Measurements from ENCODE around the gene COMT. TPM values are rescaled to one million over a fixed set of nuclear protein-coding genes. Genes with fewer than 3 reads are reported as not detected.
A peak's percentile ranks its signal among the peaks of the same experiment; 100 is the strongest.

The COMT gene
- polyA plus RNA-seq, 4 donors: 57.8 to 236 (median 135) TPM

DNA sequence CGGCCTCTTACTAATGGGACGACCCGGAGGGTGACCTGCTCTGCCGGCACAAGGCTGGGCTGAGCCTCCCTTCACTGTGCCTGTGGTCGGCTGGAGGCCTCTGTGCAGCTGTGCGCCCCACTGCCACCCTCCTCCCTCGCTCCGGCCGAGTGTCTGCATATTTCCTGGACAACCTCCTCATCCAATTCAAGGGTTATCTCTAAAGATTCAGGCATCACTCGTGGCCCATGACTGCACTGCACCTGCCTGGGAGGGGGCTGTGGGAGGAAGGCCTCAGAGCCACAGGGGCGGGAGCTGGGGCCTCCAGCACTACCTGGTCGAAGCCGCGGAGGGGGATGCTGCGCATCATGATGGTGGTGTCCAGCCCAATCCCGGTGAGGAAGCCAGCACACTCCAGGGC lies 43.8 kb upstream of the COMT start:
- no peak overlapping the region for H3K4me3 ChIP-seq (ENCODE audit: low read depth in 1 of 3, low read length in 3 of 3)
- no peak overlapping the region for H3K27ac ChIP-seq (ENCODE audit: low read depth in 1 of 3, low read length in 2 of 3)
- no peaks in the 10 kb centered on the region for H3K27me3 ChIP-seq (ENCODE audit: control insufficient read depth in 3 of 3, insufficient read depth in 3 of 3, low read length in 3 of 3)
- H3K9me3 ChIP-seq (ENCODE audit: control insufficient read depth in 2 of 2, insufficient read depth in 1 of 2, low read depth in 1 of 2, low read length in 1 of 2): no peaks in the 10 kb centered on the region
- DNase-seq (no peak), FAIRE-seq (no peak)
- 85 to 93% (median 91%) methylated on average over 16 of the region's 16 CpGs for WGBS, 3 donors
- no peaks in the 10 kb centered on the region for H3K4me1 ChIP-seq (ENCODE audit: control insufficient read depth in 3 of 3, insufficient read depth in 2 of 3, low read depth in 1 of 3, low read length in 2 of 3)
- H3K36me3 ChIP-seq (ENCODE audit: control insufficient read depth in 3 of 3, insufficient read depth in 2 of 3, low read depth in 1 of 3, low read length in 3 of 3): peaks cover 0 to 75% (median 4%) of the 10 kb centered on the region in 3 donors

GRCh38 chr22:19898145-19898544 lies 43.4 kb upstream of the COMT start:
- WGBS, 3 donors: 92 to 96% (median 93%) methylated on average over 6 to 7 of the region's 7 CpGs
- no peak for FAIRE-seq
- Histone ChIP-seq H3K27ac (ENCODE audit: low read depth in 1 of 3, low read length in 2 of 3) (no peak overlapping the region), H3K4me3 (ENCODE audit: low read depth in 1 of 3, low read length in 3 of 3) (no peak overlapping the region), H3K4me1 (ENCODE audit: control insufficient read depth in 3 of 3, insufficient read depth in 2 of 3, low read depth in 1 of 3, low read length in 2 of 3) (no peaks in the 10 kb centered on the region), H3K27me3 (ENCODE audit: control insufficient read depth in 3 of 3, insufficient read depth in 3 of 3, low read length in 3 of 3) (no peaks in the 10 kb centered on the region), H3K9me3 (ENCODE audit: control insufficient read depth in 2 of 2, insufficient read depth in 1 of 2, low read depth in 1 of 2, low read length in 1 of 2) (no peaks in the 10 kb centered on the region), H3K36me3 (ENCODE audit: control insufficient read depth in 3 of 3, insufficient read depth in 2 of 3, low read depth in 1 of 3, low read length in 3 of 3) (peaks cover 0 to 75% (median 4%) of the 10 kb centered on the region in 3 donors)
- no peak for DNase-seq

- DNase-seq (no peak), FAIRE-seq (no peak)
- H3K36me3 ChIP-seq (ENCODE audit: control insufficient read depth in 3 of 3, insufficient read depth in 2 of 3, low read depth in 1 of 3, low read length in 3 of 3): peaks cover 0 to 74% (median 3%) of the 10 kb centered on the region in 3 donors
- H3K27me3 ChIP-seq (ENCODE audit: control insufficient read depth in 3 of 3, insufficient read depth in 3 of 3, low read length in 3 of 3): no peaks in the 10 kb centered on the region
- no peaks in the 10 kb centered on the region for H3K9me3 ChIP-seq (ENCODE audit: control insufficient read depth in 2 of 2, insufficient read depth in 1 of 2, low read depth in 1 of 2, low read length in 1 of 2)
- H3K4me1 ChIP-seq (ENCODE audit: control insufficient read depth in 3 of 3, insufficient read depth in 2 of 3, low read depth in 1 of 3, low read length in 2 of 3): no peaks in the 10 kb centered on the region
- WGBS, 3 donors: 88 to 91% (median 91%) methylated on average over 16 of the region's 16 CpGs
- H3K27ac ChIP-seq (ENCODE audit: low read depth in 1 of 3, low read length in 2 of 3): no peak overlapping the region
- H3K4me3 ChIP-seq (ENCODE audit: low read depth in 1 of 3, low read length in 3 of 3): no peak overlapping the region
Measured at GRCh38 chr22:19898831-19899567, 42.6 kb upstream of the COMT start.

- DNase-seq (peak; percentile 26 to 73), FAIRE-seq (no peak)
- Histone ChIP-seq H3K4me3 (ENCODE audit: low read depth in 1 of 3, low read length in 3 of 3) (no peak overlapping the region), H3K4me1 (ENCODE audit: control insufficient read depth in 3 of 3, insufficient read depth in 2 of 3, low read depth in 1 of 3, low read length in 2 of 3) (no peaks in the 10 kb centered on the region), H3K27me3 (ENCODE audit: control insufficient read depth in 3 of 3, insufficient read depth in 3 of 3, low read length in 3 of 3) (no peaks in the 10 kb centered on the region), H3K27ac (ENCODE audit: low read depth in 1 of 3, low read length in 2 of 3) (no peak overlapping the region), H3K9me3 (ENCODE audit: control insufficient read depth in 2 of 2, insufficient read depth in 1 of 2, low read depth in 1 of 2, low read length in 1 of 2) (no peaks in the 10 kb centered on the region), H3K36me3 (ENCODE audit: control insufficient read depth in 3 of 3, insufficient read depth in 2 of 3, low read depth in 1 of 3, low read length in 3 of 3) (peaks cover 0 to 71% (median 2%) of the 10 kb centered on the region in 3 donors)
- WGBS, 3 donors: 51 to 74% (median 65%) methylated on average over 13 of the region's 13 CpGs
Measured at GRCh38 chr22:19900707-19901436, 40.7 kb upstream of the COMT start.

DNA sequence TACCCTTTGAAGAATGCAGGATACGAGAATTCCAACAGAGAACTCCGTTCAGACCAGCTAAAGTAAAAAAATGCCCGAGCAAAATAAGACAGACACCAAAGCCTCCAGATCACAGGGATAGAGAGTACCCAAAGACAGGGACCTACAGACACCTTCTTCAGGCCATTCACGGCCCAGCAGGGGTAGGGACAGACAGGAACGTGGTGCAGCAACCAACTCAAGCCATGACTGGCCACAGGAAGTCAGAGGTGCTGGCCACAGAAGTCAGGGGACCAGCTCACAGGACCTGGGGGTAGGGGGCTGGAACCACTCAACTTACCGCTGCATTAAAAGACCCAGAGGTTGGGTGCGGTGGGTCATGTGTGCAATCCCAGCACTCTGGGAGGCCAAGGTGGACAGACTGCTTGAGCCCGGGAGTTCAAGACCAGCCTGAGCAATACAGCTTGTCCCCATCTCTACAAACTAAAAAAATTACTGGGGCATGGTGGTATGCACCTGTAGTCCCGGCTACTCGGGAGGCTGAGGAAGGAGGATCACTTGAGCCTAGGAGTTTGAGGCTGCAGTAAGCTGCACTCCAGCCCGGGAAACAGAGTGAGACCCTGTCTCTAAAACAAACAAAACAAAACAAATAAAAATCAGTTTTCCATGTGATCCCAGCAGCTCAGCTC lies 39.9 kb upstream of the COMT start:
- Histone ChIP-seq H3K4me1 (ENCODE audit: control insufficient read depth in 3 of 3, insufficient read depth in 2 of 3, low read depth in 1 of 3, low read length in 2 of 3) (no peaks in the 10 kb centered on the region), H3K27me3 (ENCODE audit: control insufficient read depth in 3 of 3, insufficient read depth in 3 of 3, low read length in 3 of 3) (no peaks in the 10 kb centered on the region), H3K9me3 (ENCODE audit: control insufficient read depth in 2 of 2, insufficient read depth in 1 of 2, low read depth in 1 of 2, low read length in 1 of 2) (no peaks in the 10 kb centered on the region), H3K36me3 (ENCODE audit: control insufficient read depth in 3 of 3, insufficient read depth in 2 of 3, low read depth in 1 of 3, low read length in 3 of 3) (peaks cover 0 to 73% (median 2%) of the 10 kb centered on the region in 3 donors), H3K27ac (ENCODE audit: low read depth in 1 of 3, low read length in 2 of 3) (no peak overlapping the region), H3K4me3 (ENCODE audit: low read depth in 1 of 3, low read length in 3 of 3) (no peak overlapping the region)
- FAIRE-seq (no peak), DNase-seq (no peak)
- 87 to 93% (median 93%) methylated on average over 11 of the region's 11 CpGs for WGBS, 3 donors

DNA sequence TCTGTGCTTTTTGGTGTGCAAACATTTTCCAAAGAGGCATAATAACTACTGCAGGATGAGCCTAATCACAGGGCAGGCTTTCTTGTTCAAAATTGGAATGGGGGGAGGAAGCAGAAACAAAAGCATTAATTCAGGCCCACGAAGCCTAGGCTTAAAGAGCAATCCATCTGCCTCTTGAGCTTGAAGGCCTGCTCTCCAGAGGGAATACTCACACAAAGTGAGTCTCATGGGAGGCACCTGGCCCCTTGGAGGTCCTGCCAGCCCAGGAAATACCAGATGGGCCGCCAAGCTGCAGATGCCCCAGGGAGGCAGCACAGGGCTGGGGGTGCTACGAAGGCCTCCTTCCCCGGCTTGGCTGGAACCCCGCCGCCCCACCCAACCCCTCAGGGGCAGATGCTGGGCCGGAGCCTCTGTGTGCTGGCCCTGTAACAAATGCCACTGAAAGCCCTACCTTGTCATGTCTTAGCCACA lies 39.3 kb upstream of the COMT start:
- 91 to 95% (median 92%) methylated on average over 7 of the region's 7 CpGs for WGBS, 3 donors
- no peaks in the 10 kb centered on the region for H3K27me3 ChIP-seq (ENCODE audit: control insufficient read depth in 3 of 3, insufficient read depth in 3 of 3, low read length in 3 of 3)
- H3K27ac ChIP-seq (ENCODE audit: low read depth in 1 of 3, low read length in 2 of 3): no peak overlapping the region
- H3K36me3 ChIP-seq (ENCODE audit: control insufficient read depth in 3 of 3, insufficient read depth in 2 of 3, low read depth in 1 of 3, low read length in 3 of 3): peaks cover 0 to 68% (median 2%) of the 10 kb centered on the region in 3 donors
- H3K9me3 ChIP-seq (ENCODE audit: control insufficient read depth in 2 of 2, insufficient read depth in 1 of 2, low read depth in 1 of 2, low read length in 1 of 2): no peaks in the 10 kb centered on the region
- no peaks in the 10 kb centered on the region for H3K4me1 ChIP-seq (ENCODE audit: control insufficient read depth in 3 of 3, insufficient read depth in 2 of 3, low read depth in 1 of 3, low read length in 2 of 3)
- FAIRE-seq (no peak), DNase-seq (no peak)
- H3K4me3 ChIP-seq (ENCODE audit: low read depth in 1 of 3, low read length in 3 of 3): no peak overlapping the region

DNA sequence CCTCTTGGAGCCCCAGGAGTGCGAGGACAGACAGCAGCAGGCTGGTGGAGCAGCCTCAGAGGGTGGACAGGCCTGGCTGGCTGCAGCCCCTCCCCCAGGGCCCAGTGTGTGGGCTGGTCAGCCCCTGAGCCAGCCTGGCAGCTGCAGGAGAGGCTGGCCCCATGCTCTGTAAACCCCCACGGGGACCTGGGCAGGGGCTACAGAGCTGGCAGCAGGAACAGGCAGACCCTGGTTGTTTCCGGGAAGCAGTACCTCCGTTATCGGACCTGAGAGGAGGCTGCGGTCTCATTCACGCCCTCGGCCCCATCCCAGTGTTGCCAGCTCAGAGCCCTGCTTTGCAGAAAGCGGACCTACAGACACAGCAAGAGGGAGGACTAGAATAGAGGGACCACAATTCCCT lies 38.5 kb upstream of the COMT start:
- 86 to 94% (median 93%) methylated on average over 9 of the region's 9 CpGs for WGBS, 3 donors
- Histone ChIP-seq H3K9me3 (ENCODE audit: control insufficient read depth in 2 of 2, insufficient read depth in 1 of 2, low read depth in 1 of 2, low read length in 1 of 2) (no peaks in the 10 kb centered on the region), H3K27ac (ENCODE audit: low read depth in 1 of 3, low read length in 2 of 3) (no peak overlapping the region), H3K4me1 (ENCODE audit: control insufficient read depth in 3 of 3, insufficient read depth in 2 of 3, low read depth in 1 of 3, low read length in 2 of 3) (no peaks in the 10 kb centered on the region), H3K4me3 (ENCODE audit: low read depth in 1 of 3, low read length in 3 of 3) (no peak overlapping the region), H3K36me3 (ENCODE audit: control insufficient read depth in 3 of 3, insufficient read depth in 2 of 3, low read depth in 1 of 3, low read length in 3 of 3) (peaks cover 0 to 61% (median 1%) of the 10 kb centered on the region in 3 donors), H3K27me3 (ENCODE audit: control insufficient read depth in 3 of 3, insufficient read depth in 3 of 3, low read length in 3 of 3) (no peaks in the 10 kb centered on the region)
- FAIRE-seq (no peak), DNase-seq (no peak)

DNA sequence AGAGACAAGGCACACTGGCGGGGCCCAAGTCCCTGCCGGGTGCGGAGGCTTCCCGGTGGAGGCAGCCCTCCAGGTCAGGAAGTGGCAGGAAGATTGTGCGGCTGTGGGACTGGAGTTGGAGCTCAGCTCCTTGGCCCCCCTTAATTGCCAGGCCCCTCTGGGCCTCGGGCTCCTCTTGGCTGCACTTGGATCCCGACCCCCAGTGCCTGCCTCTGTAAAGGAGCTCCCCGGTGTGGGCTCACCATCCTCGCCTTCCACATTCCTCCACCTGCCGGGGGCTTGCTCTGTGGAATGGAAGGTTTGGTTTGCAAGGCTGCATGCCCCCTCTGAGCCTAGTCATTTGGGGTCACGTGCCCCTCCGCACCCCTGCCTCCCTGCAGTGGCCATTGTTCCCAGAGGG lies 38.1 kb upstream of the COMT start:
- Histone ChIP-seq H3K4me1 (ENCODE audit: control insufficient read depth in 3 of 3, insufficient read depth in 2 of 3, low read depth in 1 of 3, low read length in 2 of 3) (no peaks in the 10 kb centered on the region), H3K27me3 (ENCODE audit: control insufficient read depth in 3 of 3, insufficient read depth in 3 of 3, low read length in 3 of 3) (no peaks in the 10 kb centered on the region), H3K4me3 (ENCODE audit: low read depth in 1 of 3, low read length in 3 of 3) (no peak overlapping the region), H3K9me3 (ENCODE audit: control insufficient read depth in 2 of 2, insufficient read depth in 1 of 2, low read depth in 1 of 2, low read length in 1 of 2) (no peaks in the 10 kb centered on the region), H3K36me3 (ENCODE audit: control insufficient read depth in 3 of 3, insufficient read depth in 2 of 3, low read depth in 1 of 3, low read length in 3 of 3) (peaks cover 0 to 63% (median 0%) of the 10 kb centered on the region in 3 donors), H3K27ac (ENCODE audit: low read depth in 1 of 3, low read length in 2 of 3) (no peak overlapping the region)
- FAIRE-seq (no peak), DNase-seq (no peak)
- WGBS, 3 donors: 83 to 89% (median 88%) methylated on average over 7 to 12 of the region's 12 CpGs
